Activated CD4-positive, alpha-beta T cell treated with anti-CD3 and anti-CD28 coated beads, Interleukin-2, Interleukin-6, amounts not matched to agents 100 ng/mL and 50 ng/mL, durations not matched to agents 16 hours and 8 hours (primary cell): Measurements from ENCODE around the gene SPTBN5.

ENCODE experiments used
- DNase-seq: peaks from one replicate; pipeline ENCODE4 v3.0.0-alpha.2; 2020

SPTBN5 gene

GRCh38 chr15:41882689-41883483 is 11.0 kb downstream of the SPTBN5 start:
- DNase-seq: no peak

GRCh38 chr15:41881920-41882688 is 11.7 kb downstream of the SPTBN5 start:
- DNase-seq: no peak

DNA sequence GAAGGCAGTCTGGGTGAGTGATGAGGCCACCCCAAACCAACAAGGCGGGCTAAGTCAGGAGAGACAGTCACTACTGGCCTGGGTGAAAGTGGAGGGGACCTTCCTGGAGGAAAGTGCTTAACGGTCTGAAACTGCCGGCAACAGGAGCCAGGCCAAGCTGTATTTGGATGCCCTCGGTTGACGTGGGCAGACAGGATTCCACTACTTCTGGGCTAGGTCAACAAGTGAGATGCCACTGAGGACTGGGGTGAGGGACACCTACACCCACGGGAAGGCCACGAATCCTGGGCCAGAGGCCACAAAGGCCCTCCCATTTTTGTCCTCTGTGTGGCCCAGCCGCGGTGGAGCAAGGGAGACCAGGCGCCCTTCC is 12.3 kb downstream of the SPTBN5 start:
- no peak for DNase-seq

DNA sequence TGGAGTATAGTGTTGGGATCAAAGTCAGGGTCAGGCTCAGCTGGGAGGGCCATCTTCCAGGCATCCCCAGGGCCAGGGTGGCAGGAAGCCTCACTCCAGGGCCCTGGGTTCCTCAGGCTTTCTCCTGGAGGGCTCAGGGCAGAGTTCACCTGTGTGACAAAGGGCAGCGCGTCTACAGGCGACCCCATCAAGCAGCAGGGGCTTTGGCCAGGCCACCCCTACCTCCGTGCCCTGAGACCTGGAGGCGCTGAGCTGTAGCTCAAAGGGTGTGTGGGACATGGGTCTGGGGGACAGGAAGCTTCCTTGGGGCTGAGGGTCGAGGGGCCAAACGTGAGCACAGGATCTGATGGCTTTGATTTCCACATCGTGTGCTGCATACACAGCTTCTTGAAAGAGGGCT is 12.8 kb downstream of the SPTBN5 start:
- DNase-seq: no peak

GRCh38 chr15:41880156-41880877 is 13.5 kb downstream of the SPTBN5 start:
- DNase-seq: no peak

DNA sequence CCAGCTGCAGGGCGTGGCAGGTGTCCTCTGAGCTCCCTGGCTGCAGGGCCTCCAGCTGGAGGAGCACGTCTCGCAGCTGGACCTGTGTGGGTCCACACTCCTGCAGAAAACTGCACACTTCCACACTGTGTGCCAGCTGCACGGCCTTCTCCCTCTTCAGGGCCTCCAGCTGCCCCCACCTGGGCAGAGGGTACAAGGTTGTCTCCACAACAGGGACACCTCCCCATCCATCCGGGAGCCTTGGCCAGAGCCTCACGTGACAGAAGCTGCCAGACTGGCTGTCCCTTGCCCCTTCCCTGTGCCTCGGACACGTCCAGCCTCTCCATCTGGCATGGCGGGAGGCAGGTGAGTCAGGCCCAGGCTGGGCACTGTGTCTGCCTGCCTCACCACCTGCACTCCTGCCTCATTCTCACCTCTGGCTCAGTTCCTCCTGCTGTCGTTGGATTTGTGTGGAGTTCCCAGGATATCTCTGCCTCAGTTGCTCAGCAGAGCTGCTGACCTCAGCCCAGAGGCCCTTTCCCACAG is 14.5 kb downstream of the SPTBN5 start:
- DNase-seq: no peak

- DNase-seq: no peak
Measured at GRCh38 chr15:41878355-41878699, 15.5 kb downstream of the SPTBN5 start.

DNA sequence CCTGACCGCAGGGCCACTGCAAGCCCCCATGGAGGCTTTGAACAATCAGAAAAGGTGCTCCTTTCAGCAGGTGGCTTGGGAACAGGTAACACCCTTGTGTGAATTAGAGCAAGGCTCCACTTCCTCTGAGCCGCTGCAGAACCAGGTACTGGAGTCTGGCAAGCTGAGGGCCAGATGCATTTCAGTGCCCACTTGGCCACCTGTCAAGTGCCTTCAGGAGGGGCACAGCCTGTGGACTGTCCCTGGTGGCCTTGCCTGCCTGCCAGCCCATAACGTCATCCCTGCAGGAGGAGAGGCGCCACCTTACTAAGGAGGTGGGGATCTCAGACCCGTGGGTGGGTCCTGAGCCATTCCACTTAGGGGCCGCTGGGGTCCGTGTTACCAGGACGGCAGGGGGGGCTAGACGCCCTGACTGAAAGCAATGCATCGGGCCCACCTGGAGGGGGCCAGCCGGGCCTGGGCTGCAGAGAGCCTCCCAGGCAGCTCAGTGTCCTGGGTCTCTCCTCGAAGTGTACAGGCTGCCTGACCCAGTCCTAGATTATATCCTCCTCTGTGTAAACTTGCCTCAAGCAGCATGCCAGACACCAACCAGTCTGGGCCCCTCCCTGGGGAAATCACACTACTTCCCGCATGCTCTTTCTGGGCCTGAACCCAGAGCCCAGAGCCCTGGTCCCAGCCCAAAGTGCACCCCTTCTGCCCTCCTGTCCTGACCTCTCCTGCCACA is 16.1 kb downstream of the SPTBN5 start:
- DNase-seq: no peak

DNA sequence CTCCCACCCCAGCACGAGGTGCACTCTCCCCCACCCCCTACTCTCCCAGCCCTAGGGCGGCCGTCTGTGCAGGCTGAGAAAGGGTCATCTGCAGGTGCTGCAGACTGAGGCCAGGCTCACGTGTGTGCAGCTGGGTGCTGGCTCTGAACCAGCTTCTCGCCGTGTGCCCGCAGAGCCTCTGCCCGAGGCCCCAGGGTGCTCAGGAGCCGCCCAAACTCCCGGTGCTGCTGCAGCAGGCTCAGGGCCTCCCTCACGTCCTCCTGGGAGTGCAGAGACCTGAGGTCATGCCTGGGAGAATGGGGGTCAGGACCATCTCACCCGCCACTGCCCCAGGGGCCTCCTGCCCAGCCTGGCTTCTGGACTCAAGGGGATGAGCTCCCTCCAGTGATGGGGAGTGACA is 17.2 kb downstream of the SPTBN5 start:
- no peak for DNase-seq

DNA sequence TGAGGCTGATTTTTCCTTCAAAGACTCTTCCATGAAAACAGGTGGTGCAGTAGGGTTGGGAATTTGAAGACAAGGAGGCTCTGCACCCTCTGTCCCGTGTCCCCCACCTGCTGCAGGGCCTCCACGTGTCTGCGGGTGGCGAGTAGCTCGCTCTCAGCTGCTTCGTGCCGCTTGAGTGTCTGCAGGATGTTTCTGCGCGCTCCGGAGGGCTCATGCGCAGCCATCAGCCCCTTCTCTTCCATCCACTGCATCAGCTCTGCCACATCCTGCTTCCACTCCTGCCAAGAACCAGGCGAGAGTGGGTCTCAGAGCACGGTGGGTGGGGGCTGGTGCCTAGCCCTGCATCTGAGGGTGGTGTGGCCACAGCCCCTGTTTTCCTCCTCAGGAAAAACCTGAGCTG is 17.8 kb downstream of the SPTBN5 start:
- no peak for DNase-seq

DNA sequence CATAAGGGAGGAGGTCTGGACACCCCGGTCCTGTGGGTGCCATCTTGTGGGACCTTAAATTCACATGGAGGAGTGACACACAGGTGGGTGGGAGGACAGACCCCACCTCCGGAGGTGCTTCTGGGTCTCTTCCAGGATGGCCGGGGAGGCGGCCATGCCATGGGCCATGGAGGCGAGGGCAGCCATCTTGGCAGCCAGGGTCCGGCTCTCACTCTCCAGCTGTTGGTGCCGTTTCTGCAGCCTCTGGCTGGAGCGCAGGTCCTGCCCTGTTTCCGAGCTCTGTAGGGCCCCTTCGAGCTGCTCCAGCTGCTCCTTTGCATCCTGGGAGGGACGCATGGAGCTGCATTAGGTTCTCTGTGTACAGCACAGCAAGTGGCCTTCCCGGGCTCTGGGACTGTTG is 19.1 kb downstream of the SPTBN5 start:
- no peak for DNase-seq

- DNase-seq: no peak
Measured at GRCh38 chr15:41873711-41874110, 20.1 kb downstream of the SPTBN5 start.

DNA sequence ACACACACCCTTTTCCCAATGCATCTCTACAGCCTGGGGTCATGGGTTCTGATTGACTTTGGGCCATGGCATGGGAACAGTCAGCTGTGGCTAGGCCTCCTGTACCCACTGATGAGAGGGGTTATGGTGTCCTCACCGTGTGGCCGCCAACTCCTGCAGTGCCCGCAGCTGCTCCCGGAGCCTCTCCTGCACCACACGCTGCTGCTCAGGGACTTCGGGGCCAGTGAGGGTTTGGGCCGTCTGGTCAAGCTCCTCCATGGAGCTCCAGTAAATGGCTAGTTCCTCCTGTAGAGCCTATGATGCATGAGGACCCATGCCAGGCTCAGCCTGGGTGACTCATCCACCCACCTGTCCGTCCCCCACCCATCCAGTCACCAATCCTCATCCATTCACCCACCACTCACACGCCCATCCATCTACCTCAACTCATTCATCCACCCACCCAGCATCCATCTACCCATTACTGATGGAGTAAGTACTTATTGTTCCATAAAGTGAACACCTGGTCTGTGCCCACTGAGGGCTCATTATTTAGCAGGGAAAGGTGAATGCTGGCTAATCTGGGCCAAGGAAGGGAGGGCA is 21.6 kb downstream of the SPTBN5 start:
- no peak for DNase-seq

DNA sequence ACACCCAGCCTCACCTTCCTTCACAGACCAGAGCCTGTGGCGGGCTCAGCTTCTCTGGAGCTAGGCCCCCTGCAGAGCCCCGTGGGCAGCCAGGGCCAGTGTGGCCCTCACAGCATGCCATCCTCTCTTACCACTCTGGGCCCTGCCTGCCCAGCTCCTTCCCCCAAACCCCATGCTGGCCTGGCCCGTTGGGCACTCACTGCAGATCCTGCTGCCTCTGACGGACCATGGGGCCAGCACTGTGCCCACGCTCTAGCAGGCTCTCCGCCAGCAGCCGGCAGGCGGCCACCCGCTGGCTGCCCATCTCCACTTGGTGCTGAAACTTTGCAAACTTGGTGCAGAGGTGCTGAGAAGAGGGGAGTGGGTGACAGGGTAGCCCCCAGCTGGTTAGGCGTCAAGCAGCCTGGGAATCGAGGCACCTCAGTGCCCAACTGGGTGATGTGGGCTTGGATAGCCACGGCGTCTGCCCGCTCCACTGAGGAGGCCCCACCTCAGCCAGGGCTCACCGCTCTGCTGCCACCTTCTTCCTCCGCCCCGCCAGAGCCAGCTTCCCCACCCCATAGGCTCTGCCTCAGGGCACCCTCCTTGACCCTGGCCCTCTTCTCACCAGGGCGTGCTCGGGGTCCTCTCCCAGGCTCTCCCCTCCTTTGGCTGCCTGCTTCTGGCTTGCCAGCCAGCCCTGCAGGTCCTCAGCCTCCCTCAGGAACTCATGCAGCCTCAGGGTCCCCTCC is 22.5 kb downstream of the SPTBN5 start:
- DNase-seq: no peak

DNA sequence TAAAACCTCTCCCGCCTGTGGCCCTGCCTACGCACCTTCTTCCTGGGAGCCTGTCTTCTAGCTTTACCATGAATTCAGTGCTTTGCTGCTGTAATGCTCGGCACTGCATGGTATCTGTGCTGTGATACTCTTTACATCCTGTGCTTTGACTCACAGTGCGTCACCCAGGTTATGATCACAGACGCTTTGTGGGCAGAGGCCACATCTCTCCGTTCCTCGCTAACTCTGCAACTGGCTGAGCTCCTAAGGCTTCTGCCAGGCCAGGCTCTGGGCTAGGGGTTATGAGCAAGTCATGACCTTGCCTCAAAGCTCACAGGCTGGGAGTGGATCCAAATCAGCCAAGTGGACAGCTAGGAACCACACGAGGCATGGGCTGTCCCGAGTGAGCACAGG is 23.2 kb downstream of the SPTBN5 start:
- peak; percentile 70 for DNase-seq

GRCh38 chr15:41869770-41870688 is 23.8 kb downstream of the SPTBN5 start:
- DNase-seq: no peak

DNA sequence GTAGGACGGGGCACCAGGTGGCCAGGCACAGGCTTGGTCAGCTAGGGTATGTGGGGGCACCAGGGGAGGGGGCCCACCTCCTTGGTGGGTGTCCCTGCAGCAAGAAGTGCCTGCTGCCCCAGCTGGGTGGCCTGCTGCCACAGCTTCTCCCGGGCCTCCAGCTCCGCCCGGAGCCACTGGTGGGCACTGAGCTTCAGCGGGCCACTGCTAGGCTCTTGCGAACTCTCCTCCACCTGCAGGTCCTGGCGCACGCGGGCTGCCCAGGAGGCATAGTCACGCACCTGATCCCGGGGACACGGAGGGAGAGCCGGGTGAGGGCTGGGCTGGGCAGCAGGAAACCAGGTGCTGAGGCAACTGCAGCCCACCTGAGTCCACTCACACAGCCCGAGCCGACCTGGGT is 25.5 kb downstream of the SPTBN5 start:
- DNase-seq: no peak

GRCh38 chr15:41866872-41867579 is 26.8 kb downstream of the SPTBN5 start:
- DNase-seq: no peak

DNA sequence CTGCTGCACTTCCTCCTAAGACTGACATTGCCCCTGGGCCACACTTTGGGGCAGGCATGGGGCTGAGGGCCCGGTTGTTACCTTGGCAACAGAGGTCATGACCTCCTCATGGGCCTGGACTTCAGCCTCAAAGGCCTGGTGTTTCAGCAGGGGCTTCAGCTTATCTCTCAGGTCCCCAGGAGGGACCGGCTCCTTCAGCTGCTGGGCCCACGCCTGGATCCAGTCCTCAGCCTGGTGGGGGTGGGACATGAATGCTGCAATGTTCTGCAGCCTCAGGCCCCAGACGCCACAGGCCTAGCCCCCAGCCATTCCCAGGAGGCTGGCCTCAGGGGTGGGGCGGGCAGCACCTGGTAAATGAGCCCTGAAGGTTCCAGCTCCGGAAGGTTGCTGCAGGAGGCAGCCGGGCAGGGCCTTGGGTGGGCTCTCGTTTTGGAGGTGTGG is 27.6 kb downstream of the SPTBN5 start:
- DNase-seq: no peak

DNA sequence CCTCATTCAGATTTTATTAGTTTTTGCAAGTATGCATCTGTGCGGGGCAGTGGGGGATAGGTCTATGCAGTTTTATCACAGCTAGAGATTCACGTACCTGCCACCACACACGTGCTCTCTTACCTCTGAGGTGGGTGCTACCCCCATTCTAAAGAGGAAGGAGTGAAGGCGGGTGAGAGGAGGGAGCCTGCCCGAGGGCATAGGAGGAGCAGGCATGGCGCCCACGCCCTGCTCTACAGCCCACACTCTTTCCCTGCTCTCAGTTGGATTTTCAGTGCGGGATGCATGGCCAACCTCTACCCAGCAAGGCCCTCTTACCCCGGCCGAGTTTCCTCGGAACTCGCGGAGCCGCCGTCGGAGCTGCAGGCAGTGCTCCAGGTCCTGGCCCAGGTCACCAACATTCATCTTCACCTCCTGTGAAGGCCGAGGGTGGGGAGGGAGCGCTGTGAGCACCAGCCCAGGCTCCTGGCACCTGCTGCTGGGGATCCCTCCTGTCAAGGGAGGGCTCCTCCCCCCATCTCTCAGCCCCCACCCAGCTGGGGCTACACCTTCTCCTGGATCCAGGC is 28.3 kb downstream of the SPTBN5 start:
- no peak for DNase-seq
